Keratinocyte (primary cell): ENCODE measurements around the gene ATXN8OS. TPM values are rescaled to one million over a fixed set of nuclear protein-coding genes. Genes with fewer than 3 reads are reported as not detected.

Experiments
- DNase-seq: peaks from one replicate; pipeline ENCODE4 v3.0.0-alpha.2; 2011; ENCODE audit warnings: low read depth, missing footprints, low spot score
- FAIRE-seq: peaks from 2 replicates; lab custom pipeline; 2011; peaks lifted over from hg19 to GRCh38; lab: Jason Lieb, UNC
- H2AFZ ChIP-seq: 2 replicates; pipeline ENCODE4 v1.6.0; 2012; ENCODE audit warnings: low read length, control low read depth, inconsistent platforms; ENCODE audit not compliant: control insufficient read depth
- H3K27ac ChIP-seq: 2 replicates; pipeline ENCODE4 v1.5.1; 2011; ENCODE audit warnings: low read length; ENCODE audit not compliant: control insufficient read depth, insufficient read depth
- H3K27me3 ChIP-seq: 3 replicates; pipeline ENCODE4 v1.6.0; 2011; ENCODE audit warnings: low read length; ENCODE audit not compliant: control insufficient read depth, insufficient read depth; ENCODE audit errors: extremely low read depth
- H3K36me3 ChIP-seq, 2 experiments: 2 replicates in 1 of 2; 3 replicates in 1 of 2; pipeline ENCODE4 v1.5.1; 2011; ENCODE audit warnings: low read length in 2 of 2, mild to moderate bottlenecking in 1 of 2; ENCODE audit not compliant: control insufficient read depth in 2 of 2, insufficient read depth in 2 of 2; ENCODE audit errors: extremely low read depth in 1 of 2
- H3K4me1 ChIP-seq: 3 replicates; pipeline ENCODE4 v1.5.1; 2011; ENCODE audit warnings: low read length; ENCODE audit not compliant: control insufficient read depth, insufficient read depth; ENCODE audit errors: extremely low read depth
- H3K4me2 ChIP-seq: 3 replicates; pipeline ENCODE4 v1.6.0; 2011; ENCODE audit warnings: low read depth, low read length; ENCODE audit not compliant: control insufficient read depth, insufficient read depth; ENCODE audit errors: extremely low read depth
- H3K4me3 ChIP-seq, 3 experiments: fragments of 200-600 bp in 1 of 3; sonication (generic) in 1 of 3; 2 replicates in 2 of 3; 3 replicates in 1 of 3; pipeline ENCODE4 v1.5.1; 2011 to 2016; ENCODE audit warnings: low read length in 3 of 3, mild to moderate bottlenecking in 3 of 3, control low read depth in 2 of 3, inconsistent platforms in 1 of 3, low read depth in 1 of 3, mixed read lengths in 1 of 3, mixed run types in 1 of 3, moderate library complexity in 1 of 3; ENCODE audit not compliant: control insufficient read depth in 2 of 3, insufficient read depth in 2 of 3; ENCODE audit errors: extremely low read depth in 1 of 3
- H3K79me2 ChIP-seq: 2 replicates; pipeline ENCODE4 v1.6.0; 2012; ENCODE audit warnings: low read length; ENCODE audit not compliant: control insufficient read depth, insufficient read depth
- H3K9ac ChIP-seq: 3 replicates; pipeline ENCODE4 v1.6.0; 2011; ENCODE audit warnings: low read length; ENCODE audit not compliant: control insufficient read depth, insufficient read depth; ENCODE audit errors: extremely low read depth
- H3K9me1 ChIP-seq: 3 replicates; pipeline ENCODE4 v1.6.0; 2011; ENCODE audit warnings: low read length; ENCODE audit not compliant: control insufficient read depth, insufficient read depth; ENCODE audit errors: extremely low read depth
- H3K9me3 ChIP-seq: 2 replicates; pipeline ENCODE4 v1.5.1; 2012; ENCODE audit warnings: low read depth, low read length; ENCODE audit not compliant: control insufficient read depth
- H4K20me1 ChIP-seq: 3 replicates; pipeline ENCODE4 v1.6.0; 2011; ENCODE audit warnings: low read length; ENCODE audit not compliant: control insufficient read depth, insufficient read depth; ENCODE audit errors: extremely low read depth
- EZH2 ChIP-seq: IDR thresholded peaks from one replicate; pipeline ENCODE4 v1.6.1; 2012; ENCODE audit warnings: inconsistent platforms, mild to moderate bottlenecking, low read length, moderate library complexity
- dilution Hi-C: fragments of 300-500 bp; cut with MboI; formaldehyde crosslinking; loops from one replicate; pipeline ENCODE4 v1.7.0; 2020; ENCODE audit warnings: low sequenced_read_pairs; ENCODE audit not compliant: extremely low pct_ligation_motif_present
- polyA plus RNA-seq, 5 experiments: library from polyadenylated mRNA; depleted of rRNA in 3 of 5; stranded (reverse) in 3 of 5; stranded (forward) in 1 of 5; unstranded in 1 of 5; fragments of >200 nt; gene quantifications; 1 replicate in 1 of 5; 2 replicates in 3 of 5; 3 replicates in 1 of 5; pipeline versions ENCODE4 v1.2.1 to v1.2.3, GENCODE V29; 2011 to 2012; ENCODE audit warnings: missing spikeins in 2 of 5, low read depth in 1 of 5, low replicate concordance in 1 of 5
- TF ChIP-seq, protein P1 (sequence below), 3 experiments: IDR thresholded peaks in 1 of 3; conservative IDR thresholded peaks in 1 of 3; optimal IDR thresholded peaks in 1 of 3; 2 replicates in 2 of 3; 3 replicates in 1 of 3; pipeline versions ENCODE3 to v1.5.1; 2011; ENCODE audit warnings: low read length in 3 of 3, mild to moderate bottlenecking in 3 of 3, moderate library complexity in 2 of 3, control low read depth in 1 of 3, inconsistent platforms in 1 of 3; ENCODE audit not compliant: insufficient read depth in 2 of 3; ENCODE audit errors: extremely low read depth in 1 of 3

The ATXN8OS gene
- polyA plus RNA-seq, 1 donor (not counting 4 experiments of a cell fraction or from before 2014, with no cell fraction given): not detected

- H2AFZ ChIP-seq: no peak overlapping the region
- no peak overlapping the region for H3K4me3 ChIP-seq
- H3K4me2 ChIP-seq: no peak overlapping the region
- H3K9me3 ChIP-seq: no peaks in the 10 kb centered on the region
- no peaks in the 10 kb centered on the region for H3K27me3 ChIP-seq
- no peak for TF ChIP-seq EZH2
- TF ChIP-seq, protein P1, sequence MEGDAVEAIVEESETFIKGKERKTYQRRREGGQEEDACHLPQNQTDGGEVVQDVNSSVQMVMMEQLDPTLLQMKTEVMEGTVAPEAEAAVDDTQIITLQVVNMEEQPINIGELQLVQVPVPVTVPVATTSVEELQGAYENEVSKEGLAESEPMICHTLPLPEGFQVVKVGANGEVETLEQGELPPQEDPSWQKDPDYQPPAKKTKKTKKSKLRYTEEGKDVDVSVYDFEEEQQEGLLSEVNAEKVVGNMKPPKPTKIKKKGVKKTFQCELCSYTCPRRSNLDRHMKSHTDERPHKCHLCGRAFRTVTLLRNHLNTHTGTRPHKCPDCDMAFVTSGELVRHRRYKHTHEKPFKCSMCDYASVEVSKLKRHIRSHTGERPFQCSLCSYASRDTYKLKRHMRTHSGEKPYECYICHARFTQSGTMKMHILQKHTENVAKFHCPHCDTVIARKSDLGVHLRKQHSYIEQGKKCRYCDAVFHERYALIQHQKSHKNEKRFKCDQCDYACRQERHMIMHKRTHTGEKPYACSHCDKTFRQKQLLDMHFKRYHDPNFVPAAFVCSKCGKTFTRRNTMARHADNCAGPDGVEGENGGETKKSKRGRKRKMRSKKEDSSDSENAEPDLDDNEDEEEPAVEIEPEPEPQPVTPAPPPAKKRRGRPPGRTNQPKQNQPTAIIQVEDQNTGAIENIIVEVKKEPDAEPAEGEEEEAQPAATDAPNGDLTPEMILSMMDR (optimal IDR thresholded peaks at IDR 0.05 in 1 of 3, IDR thresholded peaks at IDR 0.05 in 1 of 3, conservative IDR thresholded peaks at IDR 0.05 in 1 of 3; ENCODE audit: extremely low read depth in 1 of 3, insufficient read depth in 2 of 3, low read length in 3 of 3): no peak
- H3K27ac ChIP-seq: no peak overlapping the region
- no peaks in the 10 kb centered on the region for H3K4me1 ChIP-seq
- dilution Hi-C loops: no loop called here
- no peaks in the 10 kb centered on the region for H4K20me1 ChIP-seq
- DNase-seq (no peak), FAIRE-seq (no peak)
- no peaks in the 10 kb centered on the region for H3K79me2 ChIP-seq
- no peak overlapping the region for H3K9ac ChIP-seq
- H3K36me3 ChIP-seq: no peaks in the 10 kb centered on the region
- H3K9me1 ChIP-seq: no peaks in the 10 kb centered on the region
Measured at GRCh38 chr13:70173598-70173959, 66.0 kb downstream of the ATXN8OS start.

DNA sequence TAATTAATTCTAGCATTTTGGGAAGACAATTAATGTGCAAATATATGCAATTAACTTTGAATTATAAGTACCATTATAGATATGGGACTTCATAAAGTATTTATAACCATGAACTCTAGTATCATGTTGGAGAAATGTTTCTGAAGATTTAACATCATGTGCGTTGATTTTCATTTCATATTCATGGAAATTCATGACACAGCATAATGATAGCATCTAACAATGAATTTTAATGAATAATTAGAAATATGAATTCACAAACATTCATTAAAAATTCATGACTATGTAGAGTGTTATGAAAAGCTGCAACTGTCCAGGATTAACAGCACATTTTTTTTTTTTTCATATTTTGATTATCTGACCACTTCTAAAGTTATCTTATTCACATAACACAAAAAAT is 70.7 kb downstream of the ATXN8OS start:
- Histone ChIP-seq H3K27ac (no peak overlapping the region), H3K4me3 (no peak overlapping the region), H3K9ac (no peak overlapping the region), H2AFZ (no peak overlapping the region), H3K4me1 (no peaks in the 10 kb centered on the region), H3K9me1 (no peaks in the 10 kb centered on the region), H3K4me2 (no peak overlapping the region), H3K27me3 (no peaks in the 10 kb centered on the region), H4K20me1 (no peaks in the 10 kb centered on the region), H3K79me2 (no peaks in the 10 kb centered on the region), H3K9me3 (no peaks in the 10 kb centered on the region), H3K36me3 (no peaks in the 10 kb centered on the region)
- no peak for DNase-seq
- no peak for TF ChIP-seq EZH2
- TF ChIP-seq, protein P1 (optimal IDR thresholded peaks at IDR 0.05 in 1 of 3, IDR thresholded peaks at IDR 0.05 in 1 of 3, conservative IDR thresholded peaks at IDR 0.05 in 1 of 3; ENCODE audit: extremely low read depth in 1 of 3, insufficient read depth in 2 of 3, low read length in 3 of 3): no peak
- dilution Hi-C loops: no loop called here
- FAIRE-seq: no peak

Other genes with a start within 250 kb of the ATXN8OS start
- gene KLHL1, start 626 bp downstream of the ATXN8OS start, polyA plus RNA-seq: not detected in 3 replicates